Ishikawa (cell line): ENCODE results near the gene CLCA1.

Experiments used
- CEBPB ChIP-seq: IDR thresholded peaks from 2 replicates; pipeline ENCODE4 v1.6.1; 2012
- CREB1 ChIP-seq: IDR thresholded peaks from 2 replicates; pipeline ENCODE4 v1.6.1; 2012; ENCODE audit warnings: low read depth
- EGR1 ChIP-seq: IDR thresholded peaks from 2 replicates; pipeline ENCODE4 v1.6.1; 2012
- EP300 ChIP-seq: IDR thresholded peaks from 2 replicates; pipeline ENCODE4 v1.6.1; 2012; ENCODE audit warnings: borderline replicate concordance
- FOXM1 ChIP-seq: IDR thresholded peaks from 2 replicates; pipeline ENCODE4 v1.6.1; 2012; ENCODE audit warnings: low read depth, borderline replicate concordance
- NFIC ChIP-seq: IDR thresholded peaks from 2 replicates; pipeline ENCODE4 v1.6.1; 2012
- RAD21 ChIP-seq: IDR thresholded peaks from 2 replicates; pipeline ENCODE4 v1.6.1; 2012; ENCODE audit warnings: low read depth
- TAF1 ChIP-seq: IDR thresholded peaks from 2 replicates; pipeline ENCODE4 v1.6.1; 2012; ENCODE audit warnings: low read depth, mild to moderate bottlenecking
- TCF12 ChIP-seq: IDR thresholded peaks from 2 replicates; pipeline ENCODE4 v1.6.1; 2012; ENCODE audit warnings: low read depth
- TEAD4 ChIP-seq: IDR thresholded peaks from 2 replicates; pipeline ENCODE4 v1.6.1; 2012
- YY1 ChIP-seq: IDR thresholded peaks from 2 replicates; pipeline ENCODE4 v1.6.1; 2012; ENCODE audit warnings: low read depth
- ZBTB7A ChIP-seq: IDR thresholded peaks from 2 replicates; pipeline ENCODE4 v1.6.1; 2012; ENCODE audit warnings: low read depth
- TF ChIP-seq, protein P1 (sequence below): IDR thresholded peaks from 2 replicates; pipeline ENCODE4 v1.6.1; 2012
- TF ChIP-seq, protein P2 (sequence below): IDR thresholded peaks from 2 replicates; pipeline ENCODE4 v1.6.1; 2012
- TF ChIP-seq, protein P3 (sequence below): IDR thresholded peaks from 2 replicates; pipeline ENCODE4 v1.6.1; 2012; ENCODE audit warnings: low read depth, mild to moderate bottlenecking

Gene CLCA1

DNA sequence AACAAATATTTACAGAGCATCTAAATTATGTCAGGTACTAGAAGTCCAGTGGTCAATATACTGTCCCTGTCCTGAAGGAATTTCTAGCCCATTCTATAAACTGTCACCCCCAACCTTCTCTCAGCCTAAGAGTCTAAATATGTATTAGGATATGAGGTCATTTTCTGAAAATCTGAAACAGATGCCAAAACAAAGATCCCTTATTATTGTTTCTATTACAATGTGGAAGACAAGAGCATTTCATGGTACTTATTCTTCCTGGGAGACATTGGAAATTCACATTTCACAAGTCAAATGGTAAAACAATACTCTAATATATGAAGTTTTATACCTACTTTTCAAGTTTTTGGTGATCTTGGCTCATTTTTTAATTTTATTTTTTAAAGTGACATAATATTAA is 2.6 kb downstream of the CLCA1 start:
- no peak for TF ChIP-seq TCF12
- no peak for TF ChIP-seq RAD21
- TF ChIP-seq TEAD4: no peak
- TF ChIP-seq FOXM1: no peak
- no peak for TF ChIP-seq TAF1
- no peak for TF ChIP-seq EGR1
- no peak for TF ChIP-seq ZBTB7A
- no peak for TF ChIP-seq YY1
- TF ChIP-seq, protein P1, sequence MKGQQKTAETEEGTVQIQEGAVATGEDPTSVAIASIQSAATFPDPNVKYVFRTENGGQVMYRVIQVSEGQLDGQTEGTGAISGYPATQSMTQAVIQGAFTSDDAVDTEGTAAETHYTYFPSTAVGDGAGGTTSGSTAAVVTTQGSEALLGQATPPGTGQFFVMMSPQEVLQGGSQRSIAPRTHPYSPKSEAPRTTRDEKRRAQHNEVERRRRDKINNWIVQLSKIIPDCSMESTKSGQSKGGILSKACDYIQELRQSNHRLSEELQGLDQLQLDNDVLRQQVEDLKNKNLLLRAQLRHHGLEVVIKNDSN: no peak
- TF ChIP-seq, protein P2, sequence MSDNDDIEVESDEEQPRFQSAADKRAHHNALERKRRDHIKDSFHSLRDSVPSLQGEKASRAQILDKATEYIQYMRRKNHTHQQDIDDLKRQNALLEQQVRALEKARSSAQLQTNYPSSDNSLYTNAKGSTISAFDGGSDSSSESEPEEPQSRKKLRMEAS: no peak
- no peak for TF ChIP-seq CREB1
- TF ChIP-seq, protein P3, sequence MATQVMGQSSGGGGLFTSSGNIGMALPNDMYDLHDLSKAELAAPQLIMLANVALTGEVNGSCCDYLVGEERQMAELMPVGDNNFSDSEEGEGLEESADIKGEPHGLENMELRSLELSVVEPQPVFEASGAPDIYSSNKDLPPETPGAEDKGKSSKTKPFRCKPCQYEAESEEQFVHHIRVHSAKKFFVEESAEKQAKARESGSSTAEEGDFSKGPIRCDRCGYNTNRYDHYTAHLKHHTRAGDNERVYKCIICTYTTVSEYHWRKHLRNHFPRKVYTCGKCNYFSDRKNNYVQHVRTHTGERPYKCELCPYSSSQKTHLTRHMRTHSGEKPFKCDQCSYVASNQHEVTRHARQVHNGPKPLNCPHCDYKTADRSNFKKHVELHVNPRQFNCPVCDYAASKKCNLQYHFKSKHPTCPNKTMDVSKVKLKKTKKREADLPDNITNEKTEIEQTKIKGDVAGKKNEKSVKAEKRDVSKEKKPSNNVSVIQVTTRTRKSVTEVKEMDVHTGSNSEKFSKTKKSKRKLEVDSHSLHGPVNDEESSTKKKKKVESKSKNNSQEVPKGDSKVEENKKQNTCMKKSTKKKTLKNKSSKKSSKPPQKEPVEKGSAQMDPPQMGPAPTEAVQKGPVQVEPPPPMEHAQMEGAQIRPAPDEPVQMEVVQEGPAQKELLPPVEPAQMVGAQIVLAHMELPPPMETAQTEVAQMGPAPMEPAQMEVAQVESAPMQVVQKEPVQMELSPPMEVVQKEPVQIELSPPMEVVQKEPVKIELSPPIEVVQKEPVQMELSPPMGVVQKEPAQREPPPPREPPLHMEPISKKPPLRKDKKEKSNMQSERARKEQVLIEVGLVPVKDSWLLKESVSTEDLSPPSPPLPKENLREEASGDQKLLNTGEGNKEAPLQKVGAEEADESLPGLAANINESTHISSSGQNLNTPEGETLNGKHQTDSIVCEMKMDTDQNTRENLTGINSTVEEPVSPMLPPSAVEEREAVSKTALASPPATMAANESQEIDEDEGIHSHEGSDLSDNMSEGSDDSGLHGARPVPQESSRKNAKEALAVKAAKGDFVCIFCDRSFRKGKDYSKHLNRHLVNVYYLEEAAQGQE: no peak
- no peak for TF ChIP-seq CEBPB
- TF ChIP-seq EP300: no peak
- TF ChIP-seq NFIC: no peak

DNA sequence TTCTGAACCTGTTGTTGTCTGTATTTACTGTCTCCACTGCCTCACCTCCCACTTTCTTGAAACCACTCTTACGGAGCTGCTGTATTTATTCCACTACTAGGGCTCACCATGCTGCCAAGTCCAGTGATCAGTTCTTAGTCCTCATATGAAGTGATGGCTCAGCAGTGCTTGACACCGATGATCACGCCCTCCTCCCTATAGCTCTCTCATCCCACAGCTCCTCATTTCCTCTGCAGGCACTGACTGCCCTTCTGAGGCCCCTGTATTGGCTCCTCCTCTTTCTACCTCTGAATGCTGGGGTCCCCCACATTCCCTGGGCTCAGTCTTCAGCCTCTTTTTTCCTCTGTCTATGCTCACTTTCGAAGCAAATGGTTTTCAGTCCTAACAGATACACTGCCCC is 3.4 kb downstream of the CLCA1 start:
- TF ChIP-seq, protein P2: no peak
- no peak for TF ChIP-seq EGR1
- no peak for TF ChIP-seq ZBTB7A
- no peak for TF ChIP-seq FOXM1
- no peak for TF ChIP-seq NFIC
- TF ChIP-seq, protein P3: no peak
- TF ChIP-seq TCF12: no peak
- no peak for TF ChIP-seq CEBPB
- no peak for TF ChIP-seq TEAD4
- TF ChIP-seq TAF1: no peak
- TF ChIP-seq CREB1: no peak
- TF ChIP-seq RAD21: no peak
- TF ChIP-seq, protein P1: no peak
- TF ChIP-seq YY1: no peak
- no peak for TF ChIP-seq EP300

GRCh38 chr1:86472767-86473166 is 4.0 kb downstream of the CLCA1 start:
- TF ChIP-seq, protein P2: no peak
- TF ChIP-seq RAD21 (no peak), TAF1 (no peak), TCF12 (no peak), FOXM1 (no peak)

DNA sequence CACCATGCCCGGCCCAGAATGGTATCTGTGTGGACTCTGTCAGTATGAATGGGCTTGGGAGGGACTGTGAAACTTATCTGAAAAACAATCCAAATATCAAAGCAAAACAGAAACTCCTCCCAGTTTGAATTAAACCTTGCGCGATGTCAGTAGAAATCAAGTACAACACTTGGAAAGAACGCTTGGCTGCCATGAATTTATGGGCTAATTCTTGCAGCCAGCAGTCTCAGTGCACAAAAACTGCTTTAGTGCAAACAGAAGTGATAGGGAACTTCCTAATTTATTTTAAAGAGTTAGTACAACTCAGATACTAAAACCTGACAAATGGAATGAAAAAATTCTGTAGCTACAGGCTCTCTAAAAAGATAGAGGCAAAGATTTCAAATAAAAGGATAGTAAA is 8.5 kb downstream of the CLCA1 start:
- TF ChIP-seq FOXM1: no peak

GRCh38 chr1:86477682-86478081 is 9.0 kb downstream of the CLCA1 start:
- TF ChIP-seq EP300: no peak
- TF ChIP-seq CEBPB: no peak
- TF ChIP-seq ZBTB7A: no peak

DNA sequence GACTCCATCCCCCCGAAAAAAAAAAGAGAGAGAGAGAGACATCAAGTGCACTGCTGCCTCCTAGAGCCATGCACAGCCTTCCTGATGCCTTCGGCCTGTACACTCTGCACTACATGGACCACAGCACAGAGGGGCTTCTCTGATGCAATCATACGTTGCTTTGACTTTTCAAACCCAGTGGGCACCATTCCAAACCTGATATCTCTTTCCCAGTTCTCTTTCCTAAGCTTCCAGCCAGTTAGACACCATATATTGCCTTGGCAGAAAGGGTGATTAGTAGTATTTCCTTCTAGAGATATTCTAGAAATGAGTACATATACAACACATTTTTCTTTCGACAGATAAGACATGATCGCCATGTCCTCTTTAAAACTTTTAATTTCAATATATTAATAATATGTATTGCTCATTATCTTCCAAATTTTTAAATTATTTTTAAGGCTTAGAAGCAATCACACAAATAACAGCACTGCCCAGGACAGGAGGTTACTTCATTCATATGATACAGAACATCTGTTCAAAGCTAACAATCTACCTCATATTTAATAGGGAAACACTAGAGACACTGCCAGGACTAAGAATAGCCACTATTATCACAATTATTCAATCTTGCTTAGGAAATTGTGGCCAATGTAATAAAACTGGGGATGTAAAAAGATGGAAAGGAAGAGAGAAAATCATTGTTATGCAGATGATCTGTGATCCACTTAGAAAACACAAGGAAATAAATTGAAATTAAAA is 9.9 kb downstream of the CLCA1 start:
- TF ChIP-seq NFIC: no peak
- no peak for TF ChIP-seq TEAD4
- no peak for TF ChIP-seq TAF1
- TF ChIP-seq, protein P3: no peak
- TF ChIP-seq CREB1: no peak
- TF ChIP-seq RAD21: no peak
- TF ChIP-seq ZBTB7A: no peak
- no peak for TF ChIP-seq EGR1
- TF ChIP-seq FOXM1: no peak
- no peak for TF ChIP-seq CEBPB
- TF ChIP-seq, protein P1: no peak
- TF ChIP-seq, protein P2: no peak
- TF ChIP-seq TCF12: no peak
- TF ChIP-seq YY1: no peak
